Astrocyte of the cerebellum (primary cell): ENCODE data around the gene CT55.
"Not testable (repeated sequence)": the region's sequence is repeated elsewhere in the genome, so short reads cannot be mapped to it uniquely, and the experiment has no call there.

Source experiments
- DNase-seq: peaks from one replicate; pipeline ENCODE4 v3.0.0-alpha.2; 2011; ENCODE audit warnings: low read depth
- H3K4me3 ChIP-seq: 2 replicates; pipeline ENCODE4 v1.5.1; 2011; ENCODE audit warnings: mild to moderate bottlenecking, low read depth, low read length, moderate library complexity
- in situ Hi-C: cut with HindIII; loops from 2 replicates; pipeline ENCODE4 v1.10.0; 2017; ENCODE audit warnings: low sequenced_read_pairs
- TF ChIP-seq, protein P1 (sequence below): IDR thresholded peaks from 2 replicates; pipeline ENCODE4 v1.5.1; 2012; ENCODE audit warnings: low read length, low read depth, moderate library complexity, mild to moderate bottlenecking; ENCODE audit errors: missing control alignments

Gene CT55

DNA sequence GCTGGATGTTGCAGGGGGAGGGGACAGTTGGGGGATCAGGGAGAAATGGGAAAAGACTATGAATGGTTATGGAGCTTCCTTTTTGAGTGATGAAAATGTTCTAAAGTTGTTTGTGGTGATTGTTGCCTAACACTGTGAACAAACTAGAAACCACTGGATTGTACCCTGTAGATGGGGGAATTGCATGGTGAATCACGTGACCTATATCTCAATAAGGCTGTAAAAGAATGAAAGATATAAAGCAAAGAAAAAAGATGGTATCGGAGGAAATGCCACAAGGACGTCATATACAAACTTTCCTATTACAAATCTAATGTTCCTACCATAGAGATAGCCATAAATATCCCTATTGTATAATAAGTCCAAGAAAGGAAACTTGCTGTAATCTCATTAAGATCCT, 20.6 kb upstream of the CT55 start:
- TF ChIP-seq, protein P1, sequence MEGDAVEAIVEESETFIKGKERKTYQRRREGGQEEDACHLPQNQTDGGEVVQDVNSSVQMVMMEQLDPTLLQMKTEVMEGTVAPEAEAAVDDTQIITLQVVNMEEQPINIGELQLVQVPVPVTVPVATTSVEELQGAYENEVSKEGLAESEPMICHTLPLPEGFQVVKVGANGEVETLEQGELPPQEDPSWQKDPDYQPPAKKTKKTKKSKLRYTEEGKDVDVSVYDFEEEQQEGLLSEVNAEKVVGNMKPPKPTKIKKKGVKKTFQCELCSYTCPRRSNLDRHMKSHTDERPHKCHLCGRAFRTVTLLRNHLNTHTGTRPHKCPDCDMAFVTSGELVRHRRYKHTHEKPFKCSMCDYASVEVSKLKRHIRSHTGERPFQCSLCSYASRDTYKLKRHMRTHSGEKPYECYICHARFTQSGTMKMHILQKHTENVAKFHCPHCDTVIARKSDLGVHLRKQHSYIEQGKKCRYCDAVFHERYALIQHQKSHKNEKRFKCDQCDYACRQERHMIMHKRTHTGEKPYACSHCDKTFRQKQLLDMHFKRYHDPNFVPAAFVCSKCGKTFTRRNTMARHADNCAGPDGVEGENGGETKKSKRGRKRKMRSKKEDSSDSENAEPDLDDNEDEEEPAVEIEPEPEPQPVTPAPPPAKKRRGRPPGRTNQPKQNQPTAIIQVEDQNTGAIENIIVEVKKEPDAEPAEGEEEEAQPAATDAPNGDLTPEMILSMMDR, result no peak
- DNase-seq, result no peak
- in situ Hi-C loops, result no loop called here
- H3K4me3 ChIP-seq, result no peak overlapping the region

DNA sequence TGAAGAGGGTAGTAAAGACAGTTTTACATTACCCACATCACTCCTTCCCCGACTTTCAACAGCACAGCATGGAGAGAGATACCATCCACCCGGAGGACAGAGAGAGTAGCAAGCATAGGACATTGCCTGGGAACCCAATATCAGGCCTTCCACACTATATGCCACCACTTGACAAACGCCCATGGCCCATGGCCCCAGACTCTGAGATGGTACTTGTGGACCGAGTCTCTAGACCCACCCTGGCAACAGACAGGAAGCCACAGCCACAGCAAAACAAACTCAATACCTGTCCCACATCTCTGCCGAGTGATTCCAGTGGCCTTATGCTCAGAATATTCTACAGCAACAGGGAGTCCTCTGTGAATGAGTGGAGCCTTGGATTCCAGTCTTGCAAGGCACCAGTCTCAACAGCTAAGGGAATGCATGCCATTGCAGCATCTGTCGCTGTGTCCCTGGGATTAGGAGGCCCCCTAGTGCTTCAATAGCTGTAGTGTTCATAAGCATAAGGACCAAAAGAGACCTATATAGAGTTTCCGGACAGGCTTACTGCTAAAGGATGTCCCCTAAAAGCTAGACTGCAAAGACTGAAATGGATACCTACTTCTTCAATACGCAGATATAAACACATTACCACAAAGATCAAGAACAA, 14.7 kb upstream of the CT55 start:
- TF ChIP-seq, protein P1, result peak; percentile 36
- no peak overlapping the region for H3K4me3 ChIP-seq
- in situ Hi-C loops, result no loop called here
- DNase-seq, result peak; percentile 3

DNA sequence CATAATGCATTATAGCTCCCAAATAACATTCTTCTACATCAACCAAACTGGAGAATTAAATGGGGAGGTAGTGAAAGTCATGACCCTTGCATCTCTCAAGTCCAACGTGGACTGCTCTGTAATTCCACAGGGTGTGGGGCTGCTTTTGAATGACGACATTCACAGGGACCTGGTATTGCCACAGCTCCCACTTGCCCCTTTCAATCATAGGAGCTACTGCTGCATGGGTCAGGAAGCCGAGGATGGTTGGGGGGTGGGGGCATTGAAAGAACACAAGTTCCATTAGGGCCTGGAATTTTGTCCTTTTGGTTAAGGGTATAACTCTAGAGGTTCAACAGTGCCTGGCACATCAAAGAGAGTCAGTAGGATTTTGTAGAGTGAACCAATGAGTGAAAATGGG, 7.4 kb upstream of the CT55 start:
- TF ChIP-seq, protein P1, result no peak
- DNase-seq, result no peak
- H3K4me3 ChIP-seq, result no peak overlapping the region
- in situ Hi-C loops, result no loop called here

DNA sequence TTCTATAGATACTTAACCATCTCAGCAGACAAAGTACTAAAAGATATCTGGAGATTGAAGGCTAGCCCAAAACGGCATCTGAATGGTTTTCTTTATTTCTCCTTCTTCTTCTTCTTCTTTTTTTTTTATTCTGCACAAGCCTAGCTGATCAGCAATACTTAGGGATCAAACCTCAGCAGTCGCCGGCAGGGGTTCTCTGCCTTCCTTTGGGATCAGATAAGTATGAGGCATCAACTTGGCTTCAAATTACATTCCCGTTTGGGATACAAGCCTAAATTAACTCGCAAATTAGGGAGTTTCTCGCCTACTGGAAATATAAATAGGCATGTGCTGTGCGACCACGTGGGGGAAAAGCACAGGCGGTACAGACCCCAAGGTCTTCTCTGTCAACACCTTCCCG, 730 bp downstream of the CT55 start:
- in situ Hi-C loops, result no loop called here
- no peak for DNase-seq
- TF ChIP-seq, protein P1, result no peak
- no peak overlapping the region for H3K4me3 ChIP-seq

DNA sequence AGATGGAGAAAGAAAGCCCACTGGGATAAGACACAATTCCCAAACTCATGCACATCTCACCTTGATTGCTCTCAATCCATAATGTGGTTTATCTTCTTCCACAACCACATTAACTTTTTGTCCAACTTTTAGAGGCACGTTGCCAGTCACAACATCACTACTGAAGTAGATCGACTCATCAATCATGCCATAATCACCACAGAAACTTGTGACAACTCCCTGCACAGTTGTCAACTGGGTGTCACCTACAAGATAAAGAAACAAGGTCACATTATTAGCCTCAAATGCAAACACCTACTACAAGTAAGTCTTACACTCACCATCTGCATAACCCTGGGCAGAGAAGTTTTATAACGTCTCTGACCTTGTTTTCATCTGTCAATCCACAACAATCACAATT, 1.7 kb downstream of the CT55 start:
- in situ Hi-C loops, H3K4me3 ChIP-seq, DNase-seq: not testable (repeated sequence)

DNA sequence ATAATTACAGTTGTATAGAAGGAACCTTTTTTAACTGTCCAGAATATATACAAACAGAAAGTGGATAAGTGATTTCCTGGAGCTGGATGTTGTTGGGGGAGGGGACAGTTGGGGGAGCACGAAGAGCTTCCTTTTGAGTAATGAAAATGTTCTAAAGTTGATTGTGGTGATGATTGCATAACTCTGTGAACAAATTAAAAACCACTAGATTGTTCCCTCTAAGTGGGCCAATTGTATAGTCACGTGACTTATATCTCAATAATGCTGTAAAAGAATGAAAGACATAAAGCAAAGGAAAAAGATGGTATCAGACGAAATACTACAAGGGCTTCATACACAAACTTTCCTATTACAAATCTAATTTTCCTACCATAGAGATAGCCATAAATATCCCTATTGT, 2.7 kb downstream of the CT55 start:
- no peak overlapping the region for H3K4me3 ChIP-seq
- in situ Hi-C loops, result no loop called here
- DNase-seq, result no peak
- TF ChIP-seq, protein P1, result no peak

DNA sequence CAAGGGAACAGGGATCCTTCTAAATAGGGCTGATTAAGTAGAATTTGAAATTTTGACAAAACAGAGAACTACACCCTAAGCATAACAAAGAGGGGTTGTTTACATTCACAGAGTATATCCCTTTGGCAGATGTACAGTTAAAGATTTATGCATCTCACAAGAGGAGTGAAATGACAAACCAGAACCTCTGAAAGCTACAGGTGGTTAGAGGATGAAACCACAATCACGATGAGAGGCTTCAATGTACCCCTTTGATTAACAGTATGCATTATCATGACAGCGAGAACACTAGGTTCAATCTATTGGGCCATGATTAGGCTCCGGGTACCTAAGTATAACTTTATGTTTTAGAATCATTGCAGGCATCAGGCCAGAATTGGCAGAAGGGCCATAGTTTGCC, 16.5 kb downstream of the CT55 start:
- in situ Hi-C loops, result not testable (repeated sequence)

DNA sequence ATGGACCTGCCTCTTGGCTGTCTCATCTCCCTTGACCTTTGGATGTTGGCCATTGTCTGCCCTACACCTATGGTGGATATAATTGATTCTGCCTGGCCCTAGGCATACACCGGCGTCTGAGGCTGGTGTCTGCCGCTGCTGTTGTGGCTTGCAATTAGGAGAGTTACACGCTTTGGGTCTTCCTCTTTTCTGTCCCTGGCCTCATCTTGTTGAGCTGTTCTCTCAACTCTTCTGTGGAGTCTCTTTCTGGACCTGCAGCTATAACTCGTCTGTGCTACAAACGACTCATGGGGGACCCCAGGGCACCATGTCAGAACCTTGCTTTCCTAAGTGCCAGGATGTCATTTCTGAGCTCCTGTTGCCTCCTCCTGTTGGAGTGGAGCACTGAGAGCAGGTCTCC, 45.1 kb downstream of the CT55 start:
- DNase-seq, H3K4me3 ChIP-seq, in situ Hi-C loops: not testable (repeated sequence)

More for the DNA sequence above, 16.5 kb downstream of the CT55 start:
- DNase-seq, H3K4me3 ChIP-seq: not testable (repeated sequence)

DNA sequence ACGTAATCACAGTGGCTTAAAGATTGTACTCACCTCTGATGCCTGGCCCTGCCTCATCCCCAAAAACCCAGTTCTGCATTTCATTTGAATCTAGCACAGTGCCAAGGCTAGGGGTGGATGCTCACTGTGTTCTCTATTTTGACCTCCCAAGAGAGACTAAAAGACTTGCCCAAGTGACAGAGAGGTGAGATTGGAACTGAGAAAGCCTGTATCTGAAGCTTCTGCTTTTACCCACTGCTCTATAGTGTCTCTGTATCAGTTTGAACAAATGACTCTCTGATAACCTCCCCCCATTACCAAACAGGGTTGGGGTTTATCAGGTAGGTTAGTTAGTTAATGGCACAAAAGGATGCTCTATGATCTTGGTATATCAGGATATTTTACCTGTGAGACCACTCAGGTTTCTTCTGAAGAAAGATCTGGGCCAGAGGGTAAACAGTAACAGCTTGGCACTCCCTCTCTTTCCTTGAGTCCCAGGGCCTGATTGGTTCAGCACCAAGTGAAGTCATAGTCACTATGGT, 51.1 kb downstream of the CT55 start, which contains the start of gene ETDB:
Gene ETDB (minus strand): TSS at position 471 of the 521 bp plus-strand sequence. CDS start 1,265 bp downstream, outside the sequence.
- H3K4me3 ChIP-seq, DNase-seq, in situ Hi-C loops: not testable (repeated sequence)

DNA sequence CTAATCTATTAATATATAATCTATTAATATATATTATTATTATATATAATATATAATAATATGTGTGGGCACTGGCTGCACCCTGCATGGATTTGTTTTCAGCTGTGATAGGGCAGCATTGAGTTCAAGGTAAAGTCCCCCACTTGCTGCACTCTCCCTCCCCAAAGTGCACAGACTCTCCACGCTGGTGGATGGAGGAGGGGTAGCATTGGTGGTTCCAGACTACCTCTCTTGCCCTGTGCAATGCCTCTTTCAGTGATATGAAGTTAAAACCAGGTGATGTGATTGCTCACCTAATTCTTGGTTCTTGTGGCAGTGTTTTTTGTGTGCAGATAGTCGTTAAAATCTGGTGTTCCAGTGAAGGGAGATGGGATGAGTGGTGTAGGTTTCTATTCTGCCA, 55.1 kb downstream of the CT55 start:
- DNase-seq, in situ Hi-C loops: not testable (repeated sequence)

More for the DNA sequence above, 55.1 kb downstream of the CT55 start:
- not testable (repeated sequence) for H3K4me3 ChIP-seq
